Adipocyte (in vitro differentiated cells): ENCODE data around the gene BEAN1.
A peak's percentile ranks its signal among the peaks of the same experiment; 100 is the strongest.

Experiments used
- DNase-seq: peaks from one replicate; pipeline ENCODE4 v3.0.0-alpha.2; 2015; ENCODE audit warnings: low read depth
- H3K27me3 ChIP-seq: replicated peaks from 2 replicates; pipeline ENCODE4 v1.7.0; 2013; ENCODE audit warnings: mild to moderate bottlenecking, low read length, moderate library complexity; ENCODE audit not compliant: control insufficient read depth, insufficient read depth
- H3K36me3 ChIP-seq: 2 replicates; pipeline ENCODE4 v1.7.0; 2013; ENCODE audit warnings: low read length, mild to moderate bottlenecking, moderate library complexity; ENCODE audit not compliant: control insufficient read depth, insufficient read depth, severe bottlenecking
- H3K4me1 ChIP-seq: 2 replicates; pipeline ENCODE4 v1.7.0; 2013; ENCODE audit warnings: mild to moderate bottlenecking, low read length, moderate library complexity; ENCODE audit not compliant: control insufficient read depth, insufficient read depth
- H3K4me3 ChIP-seq: 2 replicates; pipeline ENCODE4 v1.7.0; 2013; ENCODE audit warnings: mild to moderate bottlenecking, low read length, moderate library complexity
- H3K9ac ChIP-seq: 2 replicates; pipeline ENCODE4 v1.7.0; 2013; ENCODE audit warnings: mild to moderate bottlenecking, low read length, moderate library complexity
- H3K9me3 ChIP-seq: 2 replicates; pipeline ENCODE4 v1.7.0; 2013; ENCODE audit warnings: mild to moderate bottlenecking, low read length, moderate library complexity; ENCODE audit not compliant: control insufficient read depth

BEAN1 gene

DNA sequence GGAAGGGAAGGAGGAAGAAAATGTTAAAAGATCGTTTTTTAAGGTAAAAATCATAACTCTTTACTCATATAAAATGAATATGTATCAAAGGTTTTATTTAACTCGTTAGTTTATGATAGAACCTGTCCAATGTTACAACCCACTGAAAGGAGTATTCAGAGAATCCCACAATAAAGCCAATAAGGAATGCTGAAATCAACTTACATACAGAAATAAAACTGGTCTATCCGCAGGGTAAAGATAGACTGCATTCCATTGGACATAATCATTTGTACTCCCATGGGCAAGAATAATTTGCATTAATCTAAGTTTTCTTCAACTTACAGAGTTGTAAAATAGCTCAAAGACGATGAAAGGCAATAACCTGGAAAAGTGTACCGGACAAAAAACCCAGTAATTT is 17.9 kb upstream of the BEAN1 start:
- DNase-seq, result peak; percentile 68
- no peak overlapping the region for H3K9ac ChIP-seq
- H3K4me3 ChIP-seq, result peak overlapping the region; percentile 9
- H3K4me1 ChIP-seq, result peaks cover 16% of the 10 kb centered on the region
- peaks cover 16% of the 10 kb centered on the region for H3K27me3 ChIP-seq
- H3K36me3 ChIP-seq, result no peaks in the 10 kb centered on the region
- H3K9me3 ChIP-seq, result peaks cover 5% of the 10 kb centered on the region

DNA sequence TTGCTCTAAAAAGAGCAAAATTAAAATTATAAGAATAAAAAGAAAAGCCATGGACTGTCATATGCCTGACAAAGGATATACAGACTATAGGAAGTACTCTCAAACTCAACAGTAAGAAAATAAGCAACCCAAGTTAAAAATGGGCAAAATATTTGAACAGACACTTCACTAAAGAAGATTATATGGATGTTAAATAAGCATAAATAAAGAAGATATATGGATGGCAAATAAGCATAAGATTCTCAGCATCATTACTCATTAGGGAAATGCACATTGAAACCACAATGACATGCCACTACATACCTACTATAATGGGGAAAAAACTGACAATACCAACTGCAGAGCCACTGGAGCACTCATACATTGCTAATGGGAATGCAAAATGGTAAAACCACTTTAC is 14.9 kb upstream of the BEAN1 start:
- Histone ChIP-seq H3K27me3 (no peaks in the 10 kb centered on the region), H3K4me1 (peaks cover 10% of the 10 kb centered on the region), H3K9me3 (no peaks in the 10 kb centered on the region), H3K36me3 (no peaks in the 10 kb centered on the region), H3K9ac (no peak overlapping the region), H3K4me3 (no peak overlapping the region)
- DNase-seq, result no peak

DNA sequence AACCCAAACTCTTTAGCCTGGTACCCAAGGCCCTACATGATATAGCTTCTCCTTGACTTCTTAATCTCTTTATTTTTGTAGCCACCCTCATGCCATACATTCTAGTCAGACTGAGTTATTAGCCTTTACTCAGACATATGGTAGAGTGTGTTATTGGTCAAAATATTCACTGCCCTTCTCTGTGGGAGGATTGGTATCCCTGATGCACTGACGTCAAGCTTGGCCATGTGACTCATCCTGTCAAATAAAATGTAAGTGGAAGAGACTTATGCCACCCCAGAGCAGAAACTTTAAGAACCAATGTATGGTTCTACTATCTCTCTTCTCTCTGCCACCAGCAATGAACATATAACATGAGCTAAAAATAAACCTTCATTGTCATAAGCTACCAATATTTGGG is 12.2 kb upstream of the BEAN1 start:
- H3K27me3 ChIP-seq, result no peaks in the 10 kb centered on the region
- H3K36me3 ChIP-seq, result no peaks in the 10 kb centered on the region
- no peak overlapping the region for H3K4me3 ChIP-seq
- no peaks in the 10 kb centered on the region for H3K9me3 ChIP-seq
- no peaks in the 10 kb centered on the region for H3K4me1 ChIP-seq
- H3K9ac ChIP-seq, result no peak overlapping the region
- DNase-seq, result no peak

DNA sequence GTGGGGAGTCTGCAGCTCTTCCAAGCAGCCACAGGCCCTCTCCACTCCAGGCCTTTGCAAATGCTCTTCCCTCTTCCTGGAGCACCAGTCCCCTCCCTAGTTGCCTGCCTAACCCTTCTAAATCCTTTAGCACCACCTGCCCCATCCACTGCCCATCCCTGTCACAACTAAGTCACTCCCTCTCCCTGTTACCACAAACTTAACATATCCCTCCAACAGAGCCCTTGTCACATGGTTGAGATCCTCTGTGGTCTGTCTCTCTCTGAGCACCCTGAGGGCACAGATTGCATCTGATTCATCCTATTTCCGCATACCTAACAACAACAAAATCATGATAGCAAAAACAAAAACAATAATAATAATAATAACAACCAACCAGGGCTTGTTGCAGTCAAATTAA is 11.0 kb upstream of the BEAN1 start:
- Histone ChIP-seq H3K9me3 (no peaks in the 10 kb centered on the region), H3K36me3 (no peaks in the 10 kb centered on the region), H3K27me3 (no peaks in the 10 kb centered on the region), H3K9ac (no peak overlapping the region), H3K4me3 (no peak overlapping the region), H3K4me1 (no peaks in the 10 kb centered on the region)
- no peak for DNase-seq

DNA sequence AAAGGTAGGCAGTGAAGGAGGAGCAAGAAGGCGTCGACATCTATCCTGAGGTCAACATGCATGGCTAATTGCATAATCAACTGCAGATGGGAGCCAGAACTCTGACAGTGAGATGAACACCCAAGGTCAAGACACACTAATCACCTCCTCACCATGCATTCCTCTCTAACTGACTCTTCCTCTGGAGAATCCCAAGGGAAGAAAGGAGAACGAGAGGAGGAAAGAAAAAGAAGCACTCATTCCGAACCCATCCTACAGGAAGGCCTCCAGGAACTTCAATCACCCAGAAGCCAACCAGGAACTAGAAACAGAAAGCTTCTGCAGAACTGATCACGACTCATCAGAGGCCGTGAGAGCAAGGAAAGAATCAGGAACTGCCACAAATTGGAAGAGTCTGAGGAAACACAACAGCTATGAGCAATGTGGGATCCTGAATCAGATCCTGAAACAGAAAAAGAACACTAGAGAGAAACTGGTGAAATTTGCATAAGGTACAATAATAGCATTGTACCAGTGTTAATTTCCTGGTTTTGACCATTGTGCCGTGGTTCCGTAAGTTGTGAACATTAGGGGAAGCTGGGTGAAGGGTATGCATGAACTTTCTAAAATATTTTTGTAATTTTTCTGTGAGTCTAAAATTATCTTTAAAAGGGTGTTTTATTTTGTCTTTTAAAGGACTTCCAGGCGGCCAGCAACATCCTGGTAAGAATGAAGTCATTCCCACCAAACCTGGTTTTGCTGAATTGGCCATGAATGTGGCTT is 10.0 kb upstream of the BEAN1 start:
- H3K27me3 ChIP-seq, result no peaks in the 10 kb centered on the region
- no peak overlapping the region for H3K4me3 ChIP-seq
- no peak overlapping the region for H3K9ac ChIP-seq
- H3K9me3 ChIP-seq, result no peaks in the 10 kb centered on the region
- no peak for DNase-seq
- H3K4me1 ChIP-seq, result no peaks in the 10 kb centered on the region
- no peaks in the 10 kb centered on the region for H3K36me3 ChIP-seq

DNA sequence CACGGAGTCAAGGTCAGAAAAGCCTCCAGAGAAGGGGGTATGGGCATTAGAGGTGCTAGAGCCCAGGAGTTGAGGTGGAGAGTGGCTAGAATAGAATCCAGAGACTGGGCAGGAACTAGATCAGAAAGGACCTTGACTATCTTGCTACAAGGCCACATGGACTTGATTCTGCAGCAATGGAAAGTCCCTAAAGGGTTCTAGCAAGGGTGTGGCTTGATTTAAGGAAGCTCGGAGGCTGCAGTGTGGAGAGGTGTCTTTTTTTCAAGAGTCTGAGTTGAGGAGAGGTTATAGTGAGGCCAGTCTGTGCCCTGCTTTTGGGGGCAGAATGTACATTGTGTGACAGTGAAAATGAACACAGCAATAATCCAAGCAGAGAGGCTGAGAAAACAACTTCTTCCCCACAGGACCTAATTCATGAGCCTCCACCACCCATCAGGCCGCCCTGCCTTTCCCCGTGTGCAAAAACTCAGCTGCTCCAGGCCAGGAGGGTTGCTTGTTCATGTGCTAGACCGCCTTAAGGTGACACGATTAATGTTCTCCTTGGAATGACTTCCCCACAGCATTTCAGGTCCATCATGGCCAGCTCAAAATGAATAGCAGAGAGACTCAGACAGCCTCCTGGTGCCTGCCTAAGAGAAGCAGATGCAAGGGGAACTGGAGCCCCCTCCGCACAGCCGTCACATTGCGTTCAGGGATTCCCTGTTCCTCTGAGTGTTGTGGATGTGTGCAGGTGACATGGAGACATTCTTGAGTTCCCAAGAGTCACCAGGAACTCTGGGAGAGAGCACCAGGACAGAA is 8.7 kb upstream of the BEAN1 start:
- no peak overlapping the region for H3K9ac ChIP-seq
- no peaks in the 10 kb centered on the region for H3K36me3 ChIP-seq
- H3K9me3 ChIP-seq, result no peaks in the 10 kb centered on the region
- H3K27me3 ChIP-seq, result no peaks in the 10 kb centered on the region
- no peak overlapping the region for H3K4me3 ChIP-seq
- no peaks in the 10 kb centered on the region for H3K4me1 ChIP-seq
- DNase-seq, result no peak

DNA sequence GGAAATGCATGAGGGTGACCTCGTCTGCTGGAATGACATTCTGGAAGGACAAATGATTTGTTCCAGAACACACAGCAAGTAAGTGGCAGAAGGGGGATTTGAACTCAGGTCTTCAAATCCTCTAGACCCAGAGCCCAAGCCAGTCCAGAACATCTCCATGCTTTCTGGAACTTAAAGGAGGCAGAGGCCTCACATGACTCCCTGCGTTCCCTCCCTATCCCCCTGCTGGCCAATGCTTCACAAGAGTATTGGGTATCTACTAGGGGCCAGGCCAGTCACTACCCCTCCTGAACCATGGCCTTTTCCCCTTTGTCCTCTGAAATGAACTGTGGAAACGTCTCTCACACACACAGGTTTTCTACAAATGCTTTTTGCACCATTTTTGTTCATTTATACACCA is 7.6 kb upstream of the BEAN1 start:
- DNase-seq, result no peak
- Histone ChIP-seq H3K27me3 (no peaks in the 10 kb centered on the region), H3K4me3 (no peak overlapping the region), H3K36me3 (no peaks in the 10 kb centered on the region), H3K4me1 (no peaks in the 10 kb centered on the region), H3K9me3 (no peaks in the 10 kb centered on the region), H3K9ac (no peak overlapping the region)

DNA sequence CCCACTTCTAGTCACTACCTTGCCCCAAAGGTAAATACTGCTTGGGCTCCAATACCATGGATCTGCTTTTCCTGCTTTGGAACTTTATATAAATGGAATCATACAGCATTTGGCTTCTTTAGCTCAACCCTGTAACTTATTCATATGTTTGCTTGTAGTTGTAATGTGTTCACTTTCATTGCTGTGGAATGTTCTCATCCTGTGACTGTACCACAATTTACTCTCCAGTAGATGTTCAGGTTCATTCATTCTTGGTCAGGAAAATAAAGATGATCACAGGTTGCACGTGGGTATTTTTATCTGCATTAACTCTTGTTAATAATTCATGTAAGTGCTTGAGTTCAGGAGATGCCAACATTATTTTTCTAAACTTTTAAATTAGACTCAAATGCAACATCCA is 6.7 kb upstream of the BEAN1 start:
- no peak overlapping the region for H3K4me3 ChIP-seq
- H3K27me3 ChIP-seq, result no peaks in the 10 kb centered on the region
- no peak for DNase-seq
- no peaks in the 10 kb centered on the region for H3K36me3 ChIP-seq
- H3K9me3 ChIP-seq, result no peaks in the 10 kb centered on the region
- no peak overlapping the region for H3K9ac ChIP-seq
- no peaks in the 10 kb centered on the region for H3K4me1 ChIP-seq

DNA sequence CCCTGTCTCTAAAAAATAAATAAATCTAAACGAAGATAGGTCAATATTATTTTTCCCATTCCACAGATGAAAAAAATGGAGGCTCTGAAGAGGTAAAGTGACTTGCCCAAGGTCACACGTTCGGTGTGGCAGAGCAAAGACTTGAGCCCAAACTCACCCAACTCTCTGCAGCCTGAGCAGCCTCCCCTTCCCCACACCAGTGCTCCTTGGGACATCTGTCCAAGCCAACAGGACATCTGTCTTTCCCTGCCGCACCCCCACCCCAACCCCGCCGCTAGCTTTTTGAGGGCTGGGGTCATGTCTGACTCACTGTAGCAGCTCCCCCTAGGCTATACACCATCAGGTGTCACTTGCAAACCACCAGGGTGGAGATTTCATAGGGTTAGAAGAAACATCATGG is 5.2 kb upstream of the BEAN1 start:
- DNase-seq, result no peak
- Histone ChIP-seq H3K36me3 (no peaks in the 10 kb centered on the region), H3K4me3 (no peak overlapping the region), H3K27me3 (no peaks in the 10 kb centered on the region), H3K9me3 (no peaks in the 10 kb centered on the region), H3K4me1 (peaks cover 4% of the 10 kb centered on the region), H3K9ac (no peak overlapping the region)

DNA sequence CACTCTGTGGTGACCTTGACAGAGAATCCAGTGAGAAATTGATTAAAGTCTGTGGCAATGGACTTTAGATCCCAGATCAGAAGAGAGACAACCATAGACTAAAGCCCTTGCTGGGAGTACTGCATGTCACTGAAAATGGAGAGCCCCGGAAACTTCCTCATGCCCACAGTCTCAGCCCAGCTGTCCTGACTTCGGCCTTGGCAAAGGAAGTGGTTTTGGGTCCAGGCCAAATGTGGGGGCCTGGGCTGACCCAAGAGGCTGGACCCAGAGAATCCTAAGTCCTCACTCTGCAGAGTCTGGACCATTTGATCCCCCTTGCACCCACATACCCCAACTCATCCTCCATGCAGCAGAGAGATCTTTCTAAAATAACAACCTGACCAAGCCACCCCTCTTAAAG is 4.7 kb upstream of the BEAN1 start:
- no peak for DNase-seq
- H3K27me3 ChIP-seq, result no peaks in the 10 kb centered on the region
- peaks cover 4% of the 10 kb centered on the region for H3K4me1 ChIP-seq
- H3K4me3 ChIP-seq, result no peak overlapping the region
- no peak overlapping the region for H3K9ac ChIP-seq
- H3K9me3 ChIP-seq, result no peaks in the 10 kb centered on the region
- H3K36me3 ChIP-seq, result no peaks in the 10 kb centered on the region

DNA sequence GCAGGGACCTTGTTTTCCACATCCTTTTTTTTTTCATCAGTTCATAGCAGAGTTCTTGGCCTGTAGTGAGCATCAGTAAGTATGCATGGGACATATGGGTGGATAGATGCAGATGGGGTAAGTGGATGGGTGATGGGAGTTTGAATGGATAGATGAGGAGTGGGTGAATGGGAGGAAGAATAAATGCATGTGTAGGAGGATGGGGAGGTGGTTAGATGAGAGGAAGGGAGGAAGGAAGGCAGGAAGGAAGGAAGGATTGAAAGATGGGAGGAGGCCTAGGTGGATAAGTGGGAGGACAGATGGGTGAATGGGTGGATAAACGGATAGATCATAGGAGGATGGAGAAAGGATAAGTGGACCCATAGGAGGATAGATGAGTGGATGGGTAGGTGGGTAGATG is 3.9 kb upstream of the BEAN1 start:
- DNase-seq, result no peak
- Histone ChIP-seq H3K27me3 (peaks cover 7% of the 10 kb centered on the region), H3K36me3 (no peaks in the 10 kb centered on the region), H3K9ac (no peak overlapping the region), H3K9me3 (no peaks in the 10 kb centered on the region), H3K4me1 (peaks cover 9% of the 10 kb centered on the region), H3K4me3 (no peak overlapping the region)
